Sigmoid colon (tissue), 7 donors: ENCODE results near the gene FCAMR. TPM values are rescaled to one million over a fixed set of nuclear protein-coding genes. Genes with fewer than 3 reads are reported as not detected.

Experiments
- DNase-seq: peaks from one replicate; pipeline ENCODE4 v3.0.0-alpha.2; 2019
- H3K27ac ChIP-seq, 4 donors: fragments of 200-600 bp; sonication (generic); one replicate each; pipeline ENCODE4 v1.5.1; 2016 to 2019; ENCODE audit warnings: mild to moderate bottlenecking in 1 of 4
- H3K27me3 ChIP-seq, 3 donors: fragments of 200-600 bp; sonication (generic); one replicate each; pipeline ENCODE4 v1.5.1; 2019; ENCODE audit warnings: mild to moderate bottlenecking in 1 of 3
- H3K36me3 ChIP-seq, 4 donors: fragments of 200-600 bp; sonication (generic); one replicate each; pipeline ENCODE4 v1.5.1; 2016 to 2019
- H3K4me1 ChIP-seq, 4 donors: fragments of 200-600 bp; sonication (generic); one replicate each; pipeline ENCODE4 v1.5.1; 2017 to 2019
- H3K4me3 ChIP-seq, 4 donors: fragments of 200-600 bp; sonication (generic); one replicate each; pipeline ENCODE4 v1.5.1; 2017 to 2019; ENCODE audit warnings: mild to moderate bottlenecking in 2 of 4, moderate library complexity in 1 of 4
- H3K9me3 ChIP-seq, 4 donors: fragments of 200-600 bp in 3 of 4; sonication (generic) in 3 of 4; one replicate each; pipeline versions ENCODE4 v1.5.1 to v1.6.1; 2013 to 2019
- CTCF ChIP-seq, 4 experiments: fragments of 450-650 bp in 3 of 4; fragments of 200-600 bp in 1 of 4; IDR thresholded peaks; one replicate each; pipeline ENCODE4 v1.5.1; 2016 to 2019; ENCODE audit warnings: antibody characterized with exemption in 4 of 4, mild to moderate bottlenecking in 3 of 4, moderate library complexity in 2 of 4
- EP300 ChIP-seq, 4 donors: sonication (generic); formaldehyde crosslinking; IDR thresholded peaks; one replicate each; pipeline ENCODE4 v1.6.1; 2017; ENCODE audit warnings: antibody characterized with exemption in 4 of 4
- POLR2A ChIP-seq, 2 donors: fragments of 450-650 bp; IDR thresholded peaks; one replicate each; pipeline ENCODE4 v1.6.1; 2016; ENCODE audit warnings: antibody characterized with exemption in 2 of 2, mild to moderate bottlenecking in 2 of 2, moderate library complexity in 2 of 2
- POLR2AphosphoS5 ChIP-seq, 4 donors: sonication (generic); formaldehyde crosslinking; IDR thresholded peaks; one replicate each; pipeline ENCODE4 v1.6.1; 2017; ENCODE audit warnings: antibody characterized with exemption in 4 of 4
- whole genome bisulfite sequencing, 2 donors: extraction: QIAGEN DNeasy Blood & Tissue Kit; methylation state at CpG; one replicate each; pipeline ENCODE4 v1.1.7; 2013; 5-methylcytosine and 5-hydroxymethylcytosine counted together
- intact Hi-C: fragments of 100-400 bp; cut with DNase I; formaldehyde crosslinking; loops from one replicate; pipeline ENCODE4 v1.15.1; 2023
- polyA plus RNA-seq, 3 donors: library from polyadenylated mRNA; stranded (reverse); fragments of 200-250 nt; gene quantifications; one replicate each; pipeline ENCODE4 v1.2.3, GENCODE V29; 2013
- total RNA-seq, 4 donors: library from RNA; depleted of rRNA; stranded (reverse); fragments of >200 nt; gene quantifications; one replicate each; pipeline ENCODE4 v1.1.0, GENCODE V29; 2016
- donor health status: healthy with polysubstance abuse.
- donor health status: Bipolar disorder and iron deficiency.
- donor health status: healthy.

FCAMR gene
- total and polyA plus RNA-seq, 7 donors, result 1.5 TPM; not detected in 6

GRCh38 chr1:206923009-206923960, 47.0 kb downstream of the FCAMR start:
- no peak for DNase-seq
- H3K4me1 ChIP-seq, result no peaks in the 10 kb centered on the region
- 53 to 75% methylated on average over 12 of the region's 12 CpGs for WGBS, 2 donors
- H3K9me3 ChIP-seq, result no peaks in the 10 kb centered on the region
- no peak overlapping the region for H3K4me3 ChIP-seq
- H3K36me3 ChIP-seq, result no peaks in the 10 kb centered on the region
- H3K27me3 ChIP-seq, result no peaks in the 10 kb centered on the region
- TF ChIP-seq EP300 (IDR thresholded peaks at IDR 0.05) (no peak), CTCF (IDR thresholded peaks at IDR 0.05) (no peak), POLR2A (IDR thresholded peaks at IDR 0.05) (no peak), POLR2AphosphoS5 (IDR thresholded peaks at IDR 0.05) (no peak)
- intact Hi-C loops, result no loop called here
- peak overlapping the region in 1 of 4 donors; percentile 2 for H3K27ac ChIP-seq

GRCh38 chr1:206922524-206922923, 47.7 kb downstream of the FCAMR start:
- DNase-seq, result no peak
- intact Hi-C loops, result no loop called here
- no peaks in the 10 kb centered on the region for H3K9me3 ChIP-seq
- no peak overlapping the region for H3K4me3 ChIP-seq
- H3K27me3 ChIP-seq, result no peaks in the 10 kb centered on the region
- H3K4me1 ChIP-seq, result no peaks in the 10 kb centered on the region
- no peak for TF ChIP-seq CTCF (IDR thresholded peaks at IDR 0.05)
- TF ChIP-seq POLR2AphosphoS5 (IDR thresholded peaks at IDR 0.05), result no peak
- no peaks in the 10 kb centered on the region for H3K36me3 ChIP-seq
- 69 to 82% methylated on average over 1 of the region's 1 CpG for WGBS, 2 donors
- H3K27ac ChIP-seq, result peak overlapping the region in 1 of 4 donors; percentile 2

- no peaks in the 10 kb centered on the region for H3K4me1 ChIP-seq
- peak in 1 of 4 donors; percentile 41 for TF ChIP-seq POLR2AphosphoS5 (IDR thresholded peaks at IDR 0.05)
- TF ChIP-seq POLR2A (IDR thresholded peaks at IDR 0.05), result no peak
- TF ChIP-seq EP300 (IDR thresholded peaks at IDR 0.05), result peak in 1 of 4 donors; percentile 33
- H3K4me3 ChIP-seq, result no peak within 1 kb of the TSS
- peak within 1 kb of the TSS in 1 of 4 donors; percentile 2 for H3K27ac ChIP-seq
- no peaks in the 10 kb centered on the region for H3K9me3 ChIP-seq
- no peaks in the 10 kb centered on the region for H3K27me3 ChIP-seq
- intact Hi-C loops, result no loop called here
- no peaks in the 10 kb centered on the region for H3K36me3 ChIP-seq
- WGBS, 2 donors, result 33 to 63% methylated on average over 7 of the region's 7 CpGs
- no peak for DNase-seq
Observed at GRCh38 chr1:206921772-206922265, 48.4 kb downstream of the FCAMR start, which contains the start of gene FCMR. TSS of gene FCMR (minus strand) at chr1:206921941. CDS start at chr1:206921854, 87 bp downstream.

GRCh38 chr1:206918076-206918475, 52.2 kb downstream of the FCAMR start:
- Histone ChIP-seq H3K4me1 (no peaks in the 10 kb centered on the region), H3K27ac (no peak overlapping the region), H3K36me3 (no peaks in the 10 kb centered on the region), H3K9me3 (no peaks in the 10 kb centered on the region), H3K4me3 (no peak overlapping the region), H3K27me3 (peaks cover 0 to 5% (median 0%) of the 10 kb centered on the region in 3 donors)
- intact Hi-C loops, result loop anchor here (10.0 kb wide), 1 partner anchor 423 kb away; no protein-coding TSS in a partner anchor
- no peak for DNase-seq
- 59 to 83% methylated on average over 3 of the region's 3 CpGs for WGBS, 2 donors
- TF ChIP-seq EP300 (IDR thresholded peaks at IDR 0.05) (no peak), POLR2AphosphoS5 (IDR thresholded peaks at IDR 0.05) (no peak), POLR2A (IDR thresholded peaks at IDR 0.05) (no peak), CTCF (IDR thresholded peaks at IDR 0.05) (no peak)
